ENCODE data around the gene KRT15.

The KRT15 gene

DNA sequence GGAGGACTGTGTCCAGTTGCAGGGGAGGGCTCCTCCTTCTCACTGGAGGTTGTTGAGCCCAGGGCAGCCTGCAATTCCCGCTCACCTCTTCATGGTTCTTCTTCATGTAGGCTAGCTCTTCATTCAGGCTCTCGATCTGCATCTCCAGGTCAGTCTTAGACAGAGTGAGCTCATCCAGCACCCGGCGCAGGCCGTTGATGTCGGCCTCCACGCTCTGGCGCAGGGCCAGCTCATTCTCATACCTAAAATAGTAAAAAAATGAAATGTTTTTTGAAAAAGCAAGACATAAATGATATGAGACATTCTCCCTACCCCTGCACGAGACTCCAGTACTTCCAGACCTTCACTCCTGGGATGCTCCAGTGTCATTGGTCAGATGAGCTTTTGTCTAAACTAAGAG, 15.5 kb downstream of the KRT15 start:
- DNase-seq: no peak

DNA sequence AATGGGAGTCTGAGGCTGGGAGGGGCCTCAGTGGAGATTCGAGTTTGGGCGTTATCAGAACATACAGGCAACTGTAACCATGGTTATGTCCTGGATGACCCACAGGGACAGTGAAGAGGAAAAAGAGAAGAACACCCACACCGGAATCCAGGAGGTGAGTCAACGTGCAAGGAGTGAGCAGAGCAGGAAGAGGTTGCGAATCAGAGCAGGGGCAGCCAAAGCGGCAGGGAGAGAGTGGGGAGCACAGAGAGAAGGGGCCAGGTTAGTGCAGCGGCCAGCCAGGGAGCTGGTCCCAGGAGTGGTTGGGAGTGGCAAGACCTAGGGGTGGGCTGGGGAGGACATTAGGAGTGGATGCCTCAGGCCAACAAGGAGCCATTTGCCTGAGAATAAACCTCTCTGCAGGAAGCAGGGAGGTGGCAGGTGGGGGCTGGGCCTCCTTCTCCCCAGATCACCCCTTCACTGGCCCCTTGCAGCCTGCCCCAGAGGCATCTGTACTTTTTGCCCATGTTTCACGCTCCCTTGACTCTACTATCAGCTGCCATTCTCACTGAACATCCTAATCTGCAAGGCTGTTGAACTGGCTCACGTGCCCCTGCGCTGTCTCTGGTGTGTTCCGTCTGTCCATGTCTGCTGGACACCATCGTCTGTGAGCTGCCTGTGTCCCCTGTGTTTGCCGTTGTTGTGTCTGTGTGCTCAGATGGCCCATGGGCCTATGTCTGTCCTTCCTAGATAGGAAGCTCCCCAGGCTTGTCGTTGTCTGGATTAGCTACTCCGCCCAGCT, 18.4 kb downstream of the KRT15 start:
- DNase-seq: no peak

DNA sequence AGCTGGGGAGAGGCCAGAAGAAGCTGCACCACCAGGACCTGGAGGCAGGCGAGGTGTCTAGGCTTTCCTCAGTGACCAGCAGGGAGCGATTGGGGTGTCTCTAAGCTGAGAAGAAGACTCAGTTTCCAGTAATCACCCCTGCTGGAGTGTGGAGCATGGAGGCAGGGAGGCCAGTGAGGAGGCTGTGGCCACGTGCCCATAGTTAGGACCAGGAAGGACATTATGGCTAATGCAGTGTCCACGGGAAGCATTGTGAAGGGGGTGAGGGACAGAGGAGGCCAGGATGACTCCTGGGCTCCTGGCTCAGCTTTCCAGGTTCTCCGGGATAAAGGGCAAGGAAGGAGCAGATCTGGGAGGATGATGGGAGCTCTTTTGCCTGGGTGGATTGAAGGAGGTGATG, 19.0 kb downstream of the KRT15 start:
- DNase-seq: no peak

DNA sequence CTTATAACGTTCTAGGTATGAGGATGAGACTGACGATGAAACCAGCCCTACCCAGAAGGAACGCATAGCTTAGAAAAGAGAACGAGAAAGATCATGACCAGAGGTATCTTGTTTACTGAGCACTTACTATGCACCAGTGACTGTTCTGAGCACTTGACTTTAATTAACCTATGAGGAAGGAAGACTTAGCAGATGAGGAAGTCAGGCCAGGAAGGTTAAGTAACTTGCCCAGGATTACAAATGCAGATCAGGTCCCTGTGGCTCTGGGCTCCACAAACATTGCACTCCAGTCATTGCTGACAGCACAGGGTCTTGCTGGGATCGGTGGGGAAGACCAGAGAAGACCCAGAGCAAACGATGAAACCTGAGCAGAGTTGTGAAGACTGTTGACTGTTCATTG, 20.4 kb downstream of the KRT15 start:
- no peak for DNase-seq

DNA sequence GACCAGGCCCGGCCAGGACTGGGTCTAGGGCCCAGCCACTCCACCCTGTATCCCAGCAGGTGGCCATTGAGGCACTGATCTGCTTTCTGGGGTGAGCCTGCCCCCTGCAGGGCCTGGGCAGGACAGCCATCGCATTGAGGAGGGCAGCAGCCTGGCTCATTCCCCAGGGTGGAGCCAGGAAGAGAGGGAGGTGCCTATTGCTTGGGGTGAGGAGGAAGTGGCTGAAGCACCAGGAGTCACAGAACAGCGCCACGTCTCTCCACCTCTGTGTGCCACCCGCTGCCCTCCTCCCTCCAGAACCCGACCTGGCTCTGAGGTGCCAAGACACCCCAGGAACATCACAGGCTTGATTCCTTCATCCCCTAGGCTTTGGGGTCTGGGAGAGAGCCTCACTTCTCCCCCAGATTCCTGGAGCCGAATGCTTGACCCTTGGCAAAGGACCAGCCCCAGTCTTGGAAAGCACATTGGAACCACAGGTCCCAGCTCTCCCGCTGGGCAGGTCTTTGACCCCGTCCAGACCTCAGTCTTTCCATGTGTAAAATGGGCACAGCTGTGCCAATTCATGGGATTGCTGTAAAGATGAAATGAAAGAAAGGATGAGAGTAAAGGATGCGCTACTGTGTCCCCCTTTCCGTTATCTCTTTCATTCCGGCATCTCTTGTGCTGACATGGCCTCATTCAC, 21.7 kb downstream of the KRT15 start:
- peak; percentile 22 for DNase-seq

DNA sequence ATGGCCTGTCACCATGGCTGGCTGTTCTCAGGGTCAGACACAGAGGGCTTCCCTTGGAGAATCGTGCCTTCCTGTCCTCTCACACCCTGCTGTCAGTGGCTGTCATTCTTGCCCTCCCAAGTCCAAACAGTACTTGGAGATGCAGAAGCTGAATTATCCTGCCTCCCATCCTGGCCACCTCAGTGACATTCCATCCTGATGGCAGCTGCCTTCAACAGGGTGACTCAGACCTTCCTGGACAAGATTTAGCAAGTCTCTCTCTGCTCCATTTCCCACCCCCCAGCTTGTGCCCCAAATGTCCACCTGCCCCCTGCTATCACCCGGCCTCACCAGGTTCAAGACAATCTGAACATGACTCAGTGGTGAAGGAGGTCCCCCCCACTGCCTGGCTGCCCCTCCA, 24.2 kb downstream of the KRT15 start:
- no peak for DNase-seq

DNA sequence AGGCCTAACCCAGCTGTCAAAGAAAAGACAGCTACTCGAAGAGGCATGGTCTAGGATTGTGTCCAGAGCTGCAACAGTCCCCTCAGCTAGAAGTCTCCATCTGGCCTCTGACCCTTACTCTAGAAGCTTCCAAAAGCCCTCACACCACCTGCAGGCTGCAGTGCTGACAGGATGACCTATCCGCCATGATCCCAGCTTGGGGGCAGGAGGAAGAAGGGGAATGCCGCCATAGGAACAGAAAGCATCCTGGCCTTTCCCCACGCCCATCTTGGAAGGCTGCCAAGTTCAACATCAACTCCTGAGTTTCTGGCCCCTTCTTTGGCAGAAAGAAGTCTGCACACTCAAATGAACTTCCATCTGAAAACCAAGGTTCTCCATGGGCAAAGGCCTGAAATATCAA, 25.9 kb downstream of the KRT15 start:
- DNase-seq: peak; percentile 44

DNA sequence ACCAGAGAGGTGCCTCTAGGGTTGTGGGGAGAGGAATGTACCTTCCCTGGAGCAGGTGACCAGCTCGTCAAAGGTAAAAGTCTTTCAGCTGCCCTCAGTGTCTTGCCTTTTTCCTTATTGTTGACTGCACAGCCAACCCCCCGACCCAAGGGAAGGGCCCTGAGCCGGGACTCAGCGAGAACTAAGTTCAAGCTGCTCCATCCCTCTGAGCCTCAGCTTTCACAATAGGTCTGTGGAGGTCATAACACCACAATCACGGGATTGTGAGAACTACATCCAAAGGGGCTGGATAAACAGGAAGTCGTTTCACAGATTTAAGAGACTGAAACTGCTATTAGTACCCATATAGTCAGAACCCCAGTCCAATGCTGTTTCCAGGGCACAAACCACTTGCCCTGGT, 26.3 kb downstream of the KRT15 start:
- DNase-seq: no peak

DNA sequence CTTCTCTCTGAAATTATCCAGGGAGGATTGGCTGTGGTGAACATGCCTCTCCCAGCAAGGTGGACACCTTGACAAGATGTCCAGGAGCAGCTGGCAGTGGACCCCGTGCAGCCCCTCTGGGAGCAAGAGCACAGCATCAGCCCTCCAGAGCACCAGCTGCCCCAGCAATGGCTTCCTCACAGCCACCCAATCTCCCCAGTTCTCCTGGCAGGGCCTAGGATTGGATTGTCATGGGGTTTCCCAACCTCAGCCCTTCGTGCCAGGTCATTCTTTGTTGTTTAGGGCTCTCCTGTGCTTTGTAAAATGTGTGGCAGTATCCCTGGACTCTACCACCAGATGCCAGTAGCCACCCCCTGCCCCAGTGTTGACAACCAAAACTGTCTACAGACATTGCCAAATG, 27.2 kb downstream of the KRT15 start:
- no peak for DNase-seq

DNA sequence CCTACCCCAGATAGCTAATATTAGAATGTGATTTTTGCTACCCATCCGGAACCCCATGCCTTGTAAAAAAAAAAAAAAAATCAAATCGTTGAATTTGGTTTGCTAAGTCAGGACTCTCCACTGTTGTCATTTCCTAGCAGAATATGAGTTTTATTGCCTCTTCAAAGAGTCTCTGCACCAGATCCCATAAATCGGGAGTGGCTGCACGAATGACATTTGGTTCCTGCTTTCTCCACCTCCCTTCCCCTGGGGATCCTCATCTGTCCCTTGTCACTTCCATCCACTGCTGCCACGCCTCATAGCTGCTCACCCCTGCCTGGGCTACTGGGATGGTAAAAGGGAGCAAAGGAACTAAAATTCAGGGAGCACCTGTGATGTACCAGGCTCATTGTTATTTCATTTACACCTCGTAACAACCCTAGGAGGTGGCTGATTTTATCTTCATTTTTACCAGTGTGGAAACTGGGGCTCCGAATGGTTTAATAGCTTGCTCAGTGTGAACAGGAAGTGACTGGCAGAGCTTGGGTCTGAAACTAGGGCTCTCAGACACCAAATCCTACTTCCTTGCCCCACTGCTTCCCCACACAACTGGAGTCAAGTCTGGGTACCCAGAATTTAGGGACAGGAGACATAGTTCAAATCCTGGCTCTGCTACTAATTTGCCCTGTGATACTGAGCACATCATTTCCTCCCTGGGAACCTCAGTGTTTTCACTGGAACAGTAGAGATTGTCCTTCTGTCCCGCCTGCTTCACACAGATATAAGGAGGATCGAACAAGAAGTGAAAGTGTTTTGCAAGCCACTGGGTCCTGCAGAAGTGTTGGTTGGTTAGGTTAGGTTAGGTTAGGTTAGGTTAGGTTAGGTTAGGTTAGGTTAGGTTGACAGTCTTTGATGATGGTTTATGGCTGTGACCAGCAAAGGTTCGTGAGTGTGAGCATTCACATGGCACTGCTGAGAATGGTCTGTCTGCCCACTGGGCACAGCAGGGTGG, 28.4 kb downstream of the KRT15 start:
- DNase-seq: no peak

DNA sequence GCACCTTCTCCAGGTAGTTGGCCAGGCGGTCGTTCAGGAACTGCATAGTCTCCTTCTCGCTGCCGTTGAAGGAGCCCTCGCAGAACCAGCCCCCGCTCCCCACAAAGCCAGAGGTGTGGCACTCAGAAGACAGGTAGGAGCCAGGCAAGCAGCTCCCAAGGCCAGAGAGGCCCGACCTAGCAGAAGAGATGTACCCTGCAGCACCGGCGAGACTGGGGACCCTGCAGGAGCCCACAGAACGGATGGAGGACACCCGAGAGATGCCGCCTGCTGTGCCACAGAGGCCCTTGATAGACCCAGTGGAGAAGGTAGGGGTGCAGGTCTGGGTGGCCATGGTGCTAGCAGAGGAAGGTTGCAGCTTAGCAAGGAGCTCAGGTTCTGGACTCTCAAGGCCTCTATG, 29.2 kb downstream of the KRT15 start, which contains the start of gene KRT36:
TSS of gene KRT36 (minus strand) at position 380 of the 400 bp plus-strand sequence. CDS start at position 334, 46 bp downstream.
- no peak for DNase-seq

DNA sequence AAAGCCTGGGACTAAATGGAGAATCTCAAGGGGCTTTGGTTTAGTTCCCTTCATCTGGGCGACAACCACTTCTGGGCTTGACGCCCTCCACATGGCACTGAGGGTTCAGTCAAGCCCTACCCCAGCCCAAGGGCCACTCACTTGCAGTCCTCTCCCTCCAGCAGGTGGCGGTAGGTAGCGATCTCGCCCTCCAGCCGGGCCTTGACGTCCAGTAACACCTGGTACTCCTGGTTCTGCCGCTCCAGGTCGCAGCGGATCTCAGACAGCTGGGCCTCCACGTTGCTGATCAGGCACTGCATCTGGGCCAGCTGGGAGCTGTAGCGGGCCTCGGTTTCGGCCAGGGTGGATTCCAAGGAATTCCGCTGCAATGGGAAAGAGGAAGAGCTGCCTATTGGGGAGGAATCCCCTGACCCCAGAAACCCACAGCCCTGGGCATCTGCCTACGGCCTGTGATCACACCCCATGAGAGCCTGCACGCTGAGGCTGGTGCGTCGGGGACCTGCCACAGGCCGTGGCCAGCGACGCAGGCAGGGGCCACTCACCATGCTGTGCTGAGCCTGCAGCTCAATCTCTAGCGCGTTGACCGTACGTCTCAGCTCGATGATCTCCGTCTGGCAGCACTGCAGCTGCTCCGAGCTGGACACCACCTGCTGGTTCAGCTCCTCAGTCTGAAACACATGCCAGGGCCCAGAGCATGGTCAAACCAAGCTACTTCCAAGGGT, 31.7 kb downstream of the KRT15 start:
- DNase-seq: no peak

DNA sequence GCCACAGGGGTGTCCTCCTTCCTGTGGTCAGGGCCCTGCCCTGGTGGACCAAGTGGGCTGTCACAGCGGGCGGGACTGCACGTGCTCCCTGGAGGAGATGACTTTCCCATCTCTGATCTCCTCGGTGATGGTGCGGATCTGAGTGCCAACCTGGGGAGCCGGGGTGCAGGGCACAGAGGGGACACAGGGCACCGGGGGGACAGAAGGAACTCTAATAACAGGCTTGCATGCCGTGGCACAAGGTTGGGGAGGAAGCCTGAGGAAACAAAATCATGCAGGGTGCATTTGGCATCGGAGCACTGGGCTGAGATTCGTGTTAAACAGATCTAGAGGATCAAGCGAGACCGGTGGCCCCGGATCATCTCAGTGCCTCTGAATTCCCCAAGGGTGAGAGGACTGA, 32.4 kb downstream of the KRT15 start:
- no peak for DNase-seq

DNA sequence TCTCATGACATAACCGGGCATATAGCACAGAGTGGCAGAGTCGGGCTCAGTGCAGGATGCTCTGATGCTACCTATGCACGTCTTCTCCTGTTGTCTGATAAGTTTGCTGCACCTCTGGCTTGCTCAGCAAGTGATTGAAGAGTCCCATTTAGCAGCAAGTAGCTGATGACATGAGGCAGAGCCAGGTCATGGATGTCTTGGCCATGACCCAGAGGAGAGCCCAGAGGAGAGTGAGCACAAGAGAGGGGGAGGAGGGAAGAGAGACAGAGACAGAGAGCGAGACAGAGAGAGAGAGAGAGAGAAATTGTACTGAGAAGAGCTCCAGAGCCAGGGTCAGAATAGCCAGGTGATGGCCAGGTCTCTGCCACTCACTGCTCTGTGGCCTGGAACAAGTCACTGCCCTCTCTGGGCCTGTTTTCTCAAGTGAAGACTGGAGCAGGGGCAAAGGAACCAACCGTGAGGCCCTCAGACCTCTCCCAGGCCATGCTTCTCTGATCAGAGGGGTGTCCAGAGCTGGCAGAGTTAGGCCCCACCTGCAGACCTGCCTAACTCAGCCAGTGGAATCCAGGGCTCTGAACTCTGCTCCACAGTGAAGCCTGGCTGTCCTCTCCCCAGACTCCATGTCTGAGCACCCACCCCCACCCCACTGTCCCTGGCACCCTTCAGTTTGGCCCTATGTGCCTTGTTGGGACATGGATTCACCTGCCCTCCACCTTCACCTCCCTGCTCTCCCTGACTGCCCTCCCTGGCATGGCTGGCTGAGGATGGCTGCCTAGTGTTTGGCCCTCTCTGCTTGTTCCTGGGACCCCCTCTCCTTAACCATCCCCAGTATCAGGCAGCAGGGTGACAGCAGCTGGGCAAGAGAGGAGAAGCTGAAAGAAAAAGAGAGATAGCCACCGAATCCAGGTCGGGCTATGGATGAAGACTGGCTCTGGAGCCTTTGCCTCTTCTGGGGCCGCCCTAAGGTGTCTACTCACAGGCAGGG, 33.5 kb downstream of the KRT15 start:
- no peak for DNase-seq

DNA sequence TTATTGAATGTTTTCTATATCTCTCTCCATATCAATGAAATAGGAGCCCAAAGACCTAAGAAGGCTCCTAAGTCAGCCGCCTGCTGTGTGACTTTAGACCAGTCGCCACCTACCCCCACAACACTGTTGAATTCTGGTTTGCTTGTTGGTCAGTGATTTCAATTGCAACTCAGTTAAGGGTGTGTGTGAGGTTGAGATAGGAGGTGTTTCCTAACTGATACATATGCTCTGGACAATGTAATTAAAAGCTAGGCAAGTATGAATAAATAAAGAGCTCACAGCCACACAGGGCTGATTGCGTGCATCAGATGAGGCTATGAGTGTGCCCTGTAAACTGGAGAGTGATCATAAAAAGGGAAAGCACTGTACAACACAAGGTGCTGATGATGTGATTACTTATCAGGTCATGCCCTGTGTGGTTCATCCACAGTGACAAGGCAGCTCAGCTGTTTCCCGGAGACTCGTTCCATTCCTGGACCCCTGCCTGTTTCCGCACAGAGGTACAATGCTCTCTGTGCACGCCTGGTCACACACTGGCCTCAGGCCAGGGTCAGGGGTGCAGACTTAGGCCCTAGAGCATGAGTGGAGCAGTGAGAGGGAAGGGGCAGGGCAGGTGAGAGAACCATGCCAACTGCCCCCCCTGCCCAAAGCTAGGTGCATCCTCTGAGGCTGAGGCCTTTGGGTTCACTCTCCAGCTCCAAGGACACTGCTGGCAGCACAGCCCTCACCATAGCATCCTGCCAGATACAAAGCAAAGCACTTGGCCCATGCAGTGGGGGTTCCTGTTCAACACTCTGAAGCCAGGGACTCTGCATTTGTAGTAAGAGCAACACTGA, 34.5 kb downstream of the KRT15 start:
- no peak for DNase-seq

DNA sequence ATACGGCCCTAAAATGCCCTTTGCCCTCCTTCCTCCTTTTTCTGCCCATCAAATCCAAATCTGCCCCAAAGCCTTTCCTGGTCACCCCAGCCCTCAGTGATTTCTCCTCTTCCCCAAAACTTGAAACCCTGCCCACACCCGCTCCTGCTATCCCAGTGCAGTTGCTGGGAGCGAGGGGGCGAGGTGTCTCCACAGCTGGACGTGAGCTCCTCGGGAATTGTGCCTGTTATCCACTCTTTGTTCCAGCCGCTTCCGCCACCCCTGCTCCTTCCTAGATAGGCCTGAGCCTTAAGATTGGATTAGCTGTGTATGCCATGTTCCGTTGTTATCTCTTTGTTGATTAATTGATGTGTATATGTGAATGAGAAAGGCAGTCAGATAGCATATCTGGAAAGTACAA, 35.2 kb downstream of the KRT15 start:
- no peak for DNase-seq

DNA sequence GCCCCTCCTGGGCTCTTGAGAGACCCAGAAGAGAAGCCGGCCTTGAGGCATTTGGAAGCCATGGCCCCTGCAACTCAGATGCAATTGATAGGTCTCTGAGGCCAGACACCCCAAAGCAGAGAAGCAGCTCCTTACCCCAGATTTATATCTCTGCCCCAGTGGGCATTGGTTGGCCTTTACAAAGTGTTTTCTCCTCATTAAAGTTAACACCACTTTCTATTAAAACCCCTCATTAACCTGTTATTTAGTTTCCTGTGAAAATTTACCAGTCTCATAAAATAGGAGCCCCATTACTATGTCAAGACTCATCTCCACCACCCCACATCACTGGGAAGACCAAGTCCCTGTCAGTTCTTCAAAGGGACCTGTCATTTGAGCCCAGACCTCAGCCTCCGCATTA, 37.7 kb downstream of the KRT15 start, which contains the start of gene KRT35:
TSS of gene KRT35 (minus strand) at position 116 of the 400 bp plus-strand sequence. CDS start at position 62, 54 bp downstream.
- no peak for DNase-seq

DNA sequence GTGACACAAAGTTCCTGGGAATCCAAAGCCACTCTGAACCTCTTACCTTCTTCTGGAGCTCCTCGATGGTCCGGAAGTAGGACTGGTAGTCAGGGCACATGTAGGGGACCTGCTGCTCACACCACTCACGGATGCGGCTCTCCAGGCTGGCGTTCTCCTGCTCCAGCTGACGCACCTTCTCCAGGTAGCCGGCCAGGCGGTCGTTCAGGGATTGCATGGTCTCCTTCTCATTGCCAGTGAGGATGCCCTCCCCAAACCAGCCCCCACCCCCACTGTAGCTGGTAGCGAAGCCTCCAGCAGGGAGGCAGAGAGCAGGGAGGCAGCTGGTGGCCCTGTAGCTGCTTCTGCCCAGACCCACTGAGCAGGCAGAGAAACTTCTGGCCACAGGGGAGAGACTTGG, 38.1 kb downstream of the KRT15 start:
- DNase-seq: no peak

DNA sequence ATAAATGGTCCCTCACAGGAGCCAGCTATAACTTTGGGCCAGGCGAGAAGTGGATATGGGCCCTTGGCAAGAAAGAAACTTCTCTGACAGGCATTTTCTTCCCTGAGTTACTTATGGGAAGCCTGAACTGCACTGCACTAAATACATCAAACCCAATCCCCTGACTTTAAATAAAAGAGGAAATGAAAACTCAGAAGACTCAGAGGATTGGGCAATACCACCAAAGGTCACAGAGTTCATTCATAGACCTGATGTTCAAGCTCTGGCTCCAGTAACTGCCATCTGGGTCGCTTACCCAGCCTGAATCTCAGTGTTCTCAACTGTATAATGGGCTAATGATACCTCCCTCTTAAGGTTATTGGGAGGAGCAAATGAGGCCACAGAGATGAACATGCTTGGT, 38.6 kb downstream of the KRT15 start:
- no peak for DNase-seq

DNA sequence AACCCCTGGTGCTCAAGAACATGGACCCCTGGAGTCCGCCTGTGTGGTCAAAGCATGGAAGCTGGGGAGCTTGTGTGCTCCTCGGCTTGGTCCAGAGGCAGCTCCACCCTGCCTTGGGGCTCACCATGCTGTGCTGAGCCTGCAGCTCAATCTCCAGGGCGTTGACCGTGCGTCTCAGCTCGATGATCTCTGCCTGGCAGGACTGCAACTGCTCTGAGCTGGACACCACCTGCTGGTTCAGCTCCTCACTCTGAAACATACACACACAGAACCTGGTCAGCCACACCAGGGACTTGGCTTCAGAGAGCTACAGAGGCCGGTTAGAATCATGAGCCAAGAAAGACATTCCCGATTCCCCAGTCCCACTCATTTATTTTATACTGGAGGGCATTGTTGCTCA, 40.5 kb downstream of the KRT15 start:
- no peak for DNase-seq
